Breast epithelium (tissue), 3 donors: Measurements from ENCODE around the gene DESI1.

Experiments used
- POLR2A ChIP-seq: fragments of 450-650 bp; IDR thresholded peaks from one replicate; pipeline ENCODE4 v1.6.1; 2016; ENCODE audit warnings: antibody characterized with exemption, mild to moderate bottlenecking, moderate library complexity
- TF ChIP-seq, protein P1 (sequence below), 3 donors: fragments of 450-650 bp; IDR thresholded peaks; one replicate each; pipeline ENCODE4 v1.5.1; 2016 to 2017; ENCODE audit warnings: antibody characterized with exemption in 3 of 3, mild to moderate bottlenecking in 3 of 3, moderate library complexity in 3 of 3

DNA sequence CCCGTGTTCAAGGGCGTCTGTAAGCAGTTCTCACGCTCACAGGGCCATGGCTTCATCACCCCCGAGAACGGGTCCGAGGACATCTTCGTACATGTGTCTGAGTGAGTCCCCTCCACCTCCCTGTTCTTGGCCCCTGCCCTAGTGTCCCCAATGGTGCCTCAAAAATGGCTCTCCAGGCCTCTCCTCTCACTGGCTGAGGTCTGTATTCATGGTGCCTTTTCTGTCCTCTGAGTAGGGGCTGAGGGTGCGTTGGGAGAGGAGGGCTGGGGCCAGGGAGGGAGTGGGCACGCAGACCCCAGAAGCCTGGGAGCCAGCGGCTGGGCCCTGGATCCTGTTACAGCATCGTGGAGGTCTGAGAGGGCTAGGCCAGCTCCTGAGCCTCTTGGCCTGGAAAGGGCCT is 47.2 kb downstream of the DESI1 start:
- TF ChIP-seq, protein P1, sequence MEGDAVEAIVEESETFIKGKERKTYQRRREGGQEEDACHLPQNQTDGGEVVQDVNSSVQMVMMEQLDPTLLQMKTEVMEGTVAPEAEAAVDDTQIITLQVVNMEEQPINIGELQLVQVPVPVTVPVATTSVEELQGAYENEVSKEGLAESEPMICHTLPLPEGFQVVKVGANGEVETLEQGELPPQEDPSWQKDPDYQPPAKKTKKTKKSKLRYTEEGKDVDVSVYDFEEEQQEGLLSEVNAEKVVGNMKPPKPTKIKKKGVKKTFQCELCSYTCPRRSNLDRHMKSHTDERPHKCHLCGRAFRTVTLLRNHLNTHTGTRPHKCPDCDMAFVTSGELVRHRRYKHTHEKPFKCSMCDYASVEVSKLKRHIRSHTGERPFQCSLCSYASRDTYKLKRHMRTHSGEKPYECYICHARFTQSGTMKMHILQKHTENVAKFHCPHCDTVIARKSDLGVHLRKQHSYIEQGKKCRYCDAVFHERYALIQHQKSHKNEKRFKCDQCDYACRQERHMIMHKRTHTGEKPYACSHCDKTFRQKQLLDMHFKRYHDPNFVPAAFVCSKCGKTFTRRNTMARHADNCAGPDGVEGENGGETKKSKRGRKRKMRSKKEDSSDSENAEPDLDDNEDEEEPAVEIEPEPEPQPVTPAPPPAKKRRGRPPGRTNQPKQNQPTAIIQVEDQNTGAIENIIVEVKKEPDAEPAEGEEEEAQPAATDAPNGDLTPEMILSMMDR (IDR thresholded peaks at IDR 0.05), result no peak
- TF ChIP-seq POLR2A, result no peak
